GM12878 (cell line): ENCODE results near the gene TMX4. TPM values are rescaled to one million over a fixed set of nuclear protein-coding genes. Genes with fewer than 3 reads are reported as not detected.
A peak's percentile ranks its signal among the peaks of the same experiment; 100 is the strongest.

Experiments used
- ATAC-seq: fragments of 200-7000 bp; cut with Tn5 transposase; 3 replicates; pipeline ENCODE4 v1.9.1; 2020; ENCODE audit warnings: mild to moderate bottlenecking, moderate library complexity
- BruUV-seq: library from RNA; stranded (reverse); fragments of 400-500 nt; replicated peaks from 2 replicates; lab custom pipeline; 2021; lab: Mats Ljungman, UMichigan
- CTCF ChIA-PET: fragments of 300-600 bp; sonication (Branson Sonifier 250); formaldehyde crosslinking; extraction: SDS; loops from one replicate; lab custom pipeline; 2021; ENCODE audit warnings: inconsistent platforms; lab: Yijun Ruan, JAX
- POLR2A ChIA-PET: fragments of 350-600 bp; formaldehyde crosslinking; extraction: SDS; loops from one replicate; lab custom pipeline; 2021; ENCODE audit warnings: inconsistent platforms; lab: Charles Lee
- RAD21 ChIA-PET: fragments of 300-600 bp; sonication (Branson Sonifier 250); formaldehyde crosslinking; loops from one replicate; lab custom pipeline; 2023; ENCODE audit warnings: antibody characterized with exemption; ENCODE audit not compliant: unreplicated experiment; lab: Charles Lee
- SMC1A ChIA-PET: fragments of 300-600 bp; sonication (Branson Sonifier 250); formaldehyde crosslinking; loops from one replicate; lab custom pipeline; 2023; ENCODE audit not compliant: unreplicated experiment, uncharacterized antibody; lab: Charles Lee
- DNase-seq: peaks from one replicate; pipeline ENCODE4 v3.0.0-alpha.2; 2011; ENCODE audit warnings: low read depth, low spot score
- FAIRE-seq: peaks from 3 replicates; lab custom pipeline; 2011; peaks lifted over from hg19 to GRCh38; lab: Jason Lieb, UNC
- H2AFZ ChIP-seq: 2 replicates; pipeline ENCODE4 v1.6.0; 2011; ENCODE audit warnings: low read depth, low read length, control low read depth; ENCODE audit not compliant: control insufficient read depth
- H3K27ac ChIP-seq: 2 replicates; pipeline ENCODE4 v1.5.1; 2011; ENCODE audit warnings: control low read depth; ENCODE audit not compliant: control insufficient read depth, insufficient read depth
- H3K27me3 ChIP-seq, 2 experiments: replicated peaks in 1 of 2; 2 replicates each; pipeline versions ENCODE4 v1.6.0 to v1.6.1; 2011; ENCODE audit warnings: low read length in 1 of 2; ENCODE audit not compliant: control insufficient read depth in 2 of 2, insufficient read depth in 2 of 2
- H3K36me3 ChIP-seq, 2 experiments: 2 replicates each; pipeline ENCODE4 v1.5.1; 2011; ENCODE audit warnings: low read length in 1 of 2; ENCODE audit not compliant: control insufficient read depth in 2 of 2, insufficient read depth in 2 of 2
- H3K4me1 ChIP-seq: 2 replicates; pipeline ENCODE4 v1.6.1; 2011; ENCODE audit warnings: mild to moderate bottlenecking, low read length, moderate library complexity, mixed read lengths; ENCODE audit not compliant: control insufficient read depth, insufficient read depth
- H3K4me2 ChIP-seq: 2 replicates; pipeline ENCODE4 v1.6.0; 2011; ENCODE audit warnings: control low read depth; ENCODE audit not compliant: control insufficient read depth, insufficient read depth
- H3K4me3 ChIP-seq: fragments of 200-600 bp; sonication (generic); 2 replicates; pipeline ENCODE4 v1.5.1; 2016
- H3K79me2 ChIP-seq: 2 replicates; pipeline ENCODE4 v1.6.0; 2011; ENCODE audit warnings: low read length; ENCODE audit not compliant: control insufficient read depth, insufficient read depth
- H3K9ac ChIP-seq: 2 replicates; pipeline ENCODE4 v1.8.0; 2011; ENCODE audit warnings: low read length, control low read depth, mixed read lengths; ENCODE audit not compliant: control insufficient read depth, insufficient read depth
- H3K9me3 ChIP-seq: replicated peaks from 3 replicates; pipeline ENCODE4 v1.5.1; 2011; ENCODE audit warnings: mild to moderate bottlenecking, low read length; ENCODE audit not compliant: control insufficient read depth, insufficient read depth
- H4K20me1 ChIP-seq: 2 replicates; pipeline ENCODE4 v1.6.0; 2011; ENCODE audit not compliant: control insufficient read depth, insufficient read depth
- CHD1 ChIP-seq: IDR thresholded peaks from 2 replicates; pipeline ENCODE4 v1.6.1; 2012; ENCODE audit warnings: low read depth, low read length, improper control_type of control experiment
- SPI1 ChIP-seq: IDR thresholded peaks from 2 replicates; pipeline ENCODE4 v1.6.1; 2011; ENCODE audit warnings: low read depth, mild to moderate bottlenecking, low read length, moderate library complexity, borderline replicate concordance; ENCODE audit not compliant: insufficient read depth
- ZNF384 ChIP-seq: IDR thresholded peaks from 2 replicates; pipeline ENCODE4 v1.6.1; 2012; ENCODE audit warnings: low read depth, mild to moderate bottlenecking, low read length, improper control_type of control experiment, borderline replicate concordance
- in situ Hi-C: fragments of 300-500 bp; cut with MboI; formaldehyde crosslinking; loops from 9 replicates; pipeline ENCODE4 v1.14.3; 2018; ENCODE audit warnings: mixed read lengths
- intact Hi-C: fragments of 100-400 bp; cut with micrococcal nuclease; formaldehyde crosslinking; loops from one replicate; pipeline ENCODE4 v1.14.2; 2022; ENCODE audit not compliant: unreplicated experiment
- polyA plus RNA-seq, 11 experiments: library from polyadenylated mRNA; depleted of rRNA in 4 of 11; unstranded in 6 of 11; stranded (reverse) in 5 of 11; fragments of >200 nt; fragmentation: Nextera tagmentation in 4 of 11; fragmentation: Illumina TruSeq in 1 of 11; extraction: Ambion mirVana in 4 of 11; extraction: Trizol in 1 of 11; gene quantifications; 1 replicate in 1 of 11; 2 replicates in 10 of 11; pipeline versions ENCODE4 v1.2.1 to v1.2.3, GENCODE V29; 2011 to 2016; ENCODE audit warnings: inconsistent platforms in 2 of 11, missing spikeins in 2 of 11, low read depth in 1 of 11
- total RNA-seq, 4 experiments: library from RNA; depleted of rRNA in 3 of 4; stranded (reverse); fragments of >200 nt in 3 of 4; fragmentation: Illumina TruSeq in 1 of 4; extraction: Trizol in 1 of 4; gene quantifications; 2 replicates each; pipeline versions ENCODE4 v1.2.1 to v1.2.3, GENCODE V29; 2013 to 2021
- TF ChIP-seq, protein P1 (sequence below): IDR thresholded peaks from 2 replicates; pipeline ENCODE4 v1.6.1; 2011; ENCODE audit warnings: borderline replicate concordance, low read depth, mild to moderate bottlenecking, moderate library complexity, low read length; ENCODE audit not compliant: insufficient read depth, poor library complexity, severe bottlenecking

The TMX4 gene
- total and polyA plus RNA-seq, 10 of the 15 experiments (the other 5 are each of a cell fraction or from before 2014, with no cell fraction given): 3.9 to 19.9 (median 11.1) TPM

DNA sequence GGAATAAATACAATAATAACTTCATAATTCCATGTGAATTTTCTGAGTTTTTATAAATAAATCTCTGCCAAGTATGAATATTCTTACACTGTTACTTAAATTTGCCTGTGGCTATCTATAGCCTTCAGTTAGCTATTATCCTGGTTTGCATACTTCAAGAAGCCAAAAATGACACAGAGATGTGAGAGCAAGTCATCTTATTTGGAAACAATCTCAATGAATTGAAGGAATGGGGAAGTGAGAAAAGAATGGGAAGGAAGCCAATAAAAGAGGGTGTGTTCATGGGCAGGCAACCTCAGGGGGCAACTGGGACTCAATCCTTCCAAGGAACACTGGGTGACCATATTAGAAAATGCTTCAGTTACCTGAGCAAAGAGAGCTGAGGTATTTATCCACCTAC is 89.2 kb downstream of the TMX4 start:
- SMC1A ChIA-PET: no interaction called here
- H2AFZ ChIP-seq: no peak overlapping the region
- intact Hi-C loops: loop anchor here (10.0 kb wide), 1 partner anchor 454 kb away; no protein-coding TSS in a partner anchor

More for the DNA sequence above, 89.2 kb downstream of the TMX4 start:
- Histone ChIP-seq H3K4me1 (no peaks in the 10 kb centered on the region; the same call in 1 of the 2 replicates), H3K9ac (no peak overlapping the region), H3K9me3 (no peaks in the 10 kb centered on the region), H3K4me2 (no peak overlapping the region), H3K27ac (no peak overlapping the region), H4K20me1 (no peaks in the 10 kb centered on the region), H3K27me3 (no peaks in the 10 kb centered on the region), H3K4me3 (no peak overlapping the region), H3K36me3 (no peaks in the 10 kb centered on the region), H3K79me2 (no peaks in the 10 kb centered on the region)
- ATAC-seq: no peak
- ChIA-PET CTCF (no interaction called here), RAD21 (no interaction called here), POLR2A (no interaction called here)
- DNase-seq: no peak
- TF ChIP-seq, protein P1, sequence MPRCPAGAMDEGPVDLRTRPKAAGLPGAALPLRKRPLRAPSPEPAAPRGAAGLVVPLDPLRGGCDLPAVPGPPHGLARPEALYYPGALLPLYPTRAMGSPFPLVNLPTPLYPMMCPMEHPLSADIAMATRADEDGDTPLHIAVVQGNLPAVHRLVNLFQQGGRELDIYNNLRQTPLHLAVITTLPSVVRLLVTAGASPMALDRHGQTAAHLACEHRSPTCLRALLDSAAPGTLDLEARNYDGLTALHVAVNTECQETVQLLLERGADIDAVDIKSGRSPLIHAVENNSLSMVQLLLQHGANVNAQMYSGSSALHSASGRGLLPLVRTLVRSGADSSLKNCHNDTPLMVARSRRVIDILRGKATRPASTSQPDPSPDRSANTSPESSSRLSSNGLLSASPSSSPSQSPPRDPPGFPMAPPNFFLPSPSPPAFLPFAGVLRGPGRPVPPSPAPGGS: no peak
- TF ChIP-seq SPI1: peak; percentile 43
- TF ChIP-seq ZNF384: no peak
- no peak for TF ChIP-seq CHD1
- no TSS peak for BruUV-seq
- in situ Hi-C loops: loop anchor here (10.0 kb wide), 1 partner anchor 784 kb away; no protein-coding TSS in a partner anchor
- no peak for FAIRE-seq

Other genes with a start within 250 kb of the TMX4 start
- gene HAO1, start 79.3 kb downstream of the TMX4 start, total RNA-seq (2014; rRNA removed): not detected in 2 replicates
- gene HAO1, start 79.3 kb downstream of the TMX4 start, total RNA-seq (2014; rRNA removed; fragmentation: Illumina TruSeq; extraction: Trizol): not detected in 2 replicates
- gene HAO1, start 79.3 kb downstream of the TMX4 start, total RNA-seq (2021): not detected in 2 replicates
- gene HAO1, start 79.3 kb downstream of the TMX4 start, polyA plus RNA-seq (2011; rRNA removed): not detected in 2 replicates
- 0.03 TPM in 1 of 2 replicates, not detected in the other for gene HAO1, start 79.3 kb downstream of the TMX4 start, polyA plus RNA-seq (2014; fragmentation: Illumina TruSeq; extraction: Trizol)
- under 1 TPM; 0.05 to 0.29 TPM for gene HAO1, start 79.3 kb downstream of the TMX4 start, polyA plus RNA-seq (2014; fragmentation: Nextera tagmentation; extraction: Ambion mirVana)
- not detected in 2 replicates for gene HAO1, start 79.3 kb downstream of the TMX4 start, polyA plus RNA-seq (2014; rRNA removed)
- gene HAO1, start 79.3 kb downstream of the TMX4 start, polyA plus RNA-seq (2016; fragmentation: Nextera tagmentation; extraction: Ambion mirVana): not detected
- 0.23 and 0.76 TPM in 2 replicates for gene PLCB1, start 112.5 kb upstream of the TMX4 start, total RNA-seq (2014; rRNA removed)
- 0.09 and 0.27 TPM in 2 replicates for gene PLCB1, start 112.5 kb upstream of the TMX4 start, total RNA-seq (2014; rRNA removed; fragmentation: Illumina TruSeq; extraction: Trizol)
- gene PLCB1, start 112.5 kb upstream of the TMX4 start, total RNA-seq (2021): 0.36 and 0.48 TPM in 2 replicates
- gene PLCB1, start 112.5 kb upstream of the TMX4 start, polyA plus RNA-seq (2011; rRNA removed): 5.3 and 7.7 TPM in 2 replicates
- 0.06 and 0.12 TPM in 2 replicates for gene PLCB1, start 112.5 kb upstream of the TMX4 start, polyA plus RNA-seq (2014; fragmentation: Illumina TruSeq; extraction: Trizol)
- under 1 TPM in 1 of 2 experiments, not detected in 1; 0.05 TPM for gene PLCB1, start 112.5 kb upstream of the TMX4 start, polyA plus RNA-seq (2014; fragmentation: Nextera tagmentation; extraction: Ambion mirVana)
- gene PLCB1, start 112.5 kb upstream of the TMX4 start, polyA plus RNA-seq (2014; rRNA removed): 0.06 and 0.17 TPM in 2 replicates
- under 1 TPM; 0.10 to 0.16 TPM for gene PLCB1, start 112.5 kb upstream of the TMX4 start, polyA plus RNA-seq (2016; fragmentation: Nextera tagmentation; extraction: Ambion mirVana)